ENCODE data around the gene TMEM117. TPM values are rescaled to one million over a fixed set of nuclear protein-coding genes. Genes with fewer than 3 reads are reported as not detected.
"Not testable (repeated sequence)": the region's sequence is repeated elsewhere in the genome, so short reads cannot be mapped to it uniquely, and the experiment has no call there.

TMEM117 gene
- total RNA-seq, 2 experiments from 2014 or later = 0.95 to 7.1 TPM

- DNase-seq (ENCODE audit: low spot score) = no peak
- intact Hi-C loops (cut with micrococcal nuclease; ENCODE audit: unreplicated experiment) = no loop called here
- no peaks in the 10 kb centered on the region for H3K4me1 ChIP-seq (ENCODE audit: insufficient read depth, low read length, poor library complexity, severe bottlenecking)
- no peak overlapping the region for H2AFZ ChIP-seq (ENCODE audit: low read length)
- H3K9me2 ChIP-seq (ENCODE audit: insufficient read depth, low read length) = no peaks in the 10 kb centered on the region
- H3K27ac ChIP-seq (ENCODE audit: low read depth, low read length, poor library complexity, severe bottlenecking) = no peak overlapping the region
- POLR2A ChIA-PET = no interaction called here
- no peaks in the 10 kb centered on the region for H3K79me2 ChIP-seq (ENCODE audit: insufficient read depth, low read depth, low read length)
- no TSS peak for BruUV-seq (replicated peaks)
- H3K9me3 ChIP-seq (ENCODE audit: low read length) = no peaks in the 10 kb centered on the region
- TF ChIP-seq CTCF (conservative IDR thresholded peaks at IDR 0.05; ENCODE audit: low read length) (no peak), EZH2phosphoT487 (IDR thresholded peaks at IDR 0.05; ENCODE audit: borderline replicate concordance, low read depth, low read length) (no peak)
- no peak overlapping the region for H3K4me3 ChIP-seq (ENCODE audit: low read depth, low read length, poor library complexity, severe bottlenecking)
- H3K36me3 ChIP-seq (ENCODE audit: insufficient read depth, low read length) = no peaks in the 10 kb centered on the region
- H4K20me1 ChIP-seq (ENCODE audit: insufficient read depth, low read length) = no peaks in the 10 kb centered on the region
- no peak overlapping the region for H3K4me2 ChIP-seq (ENCODE audit: low read length)
- CTCF ChIA-PET (ENCODE audit: unreplicated experiment) = no interaction called here
Measured at GRCh38 chr12:44184499-44185206, 348.8 kb downstream of the TMEM117 start.

- DNase-seq (ENCODE audit: low spot score) = no peak
- H3K9me2 ChIP-seq (ENCODE audit: insufficient read depth, low read length) = no peaks in the 10 kb centered on the region
- H2AFZ ChIP-seq (ENCODE audit: low read length) = no peak overlapping the region
- no peaks in the 10 kb centered on the region for H3K79me2 ChIP-seq (ENCODE audit: insufficient read depth, low read depth, low read length)
- no peak overlapping the region for H3K4me3 ChIP-seq (ENCODE audit: low read depth, low read length, poor library complexity, severe bottlenecking)
- H3K4me1 ChIP-seq (ENCODE audit: insufficient read depth, low read length, poor library complexity, severe bottlenecking) = no peaks in the 10 kb centered on the region
- ChIA-PET POLR2A (no interaction called here), CTCF (ENCODE audit: unreplicated experiment) (no interaction called here)
- H3K36me3 ChIP-seq (ENCODE audit: insufficient read depth, low read length) = no peaks in the 10 kb centered on the region
- TF ChIP-seq EZH2phosphoT487 (IDR thresholded peaks at IDR 0.05; ENCODE audit: borderline replicate concordance, low read depth, low read length) (no peak), CTCF (conservative IDR thresholded peaks at IDR 0.05; ENCODE audit: low read length) (no peak)
- H4K20me1 ChIP-seq (ENCODE audit: insufficient read depth, low read length) = no peaks in the 10 kb centered on the region
- H3K9me3 ChIP-seq (ENCODE audit: low read length) = no peaks in the 10 kb centered on the region
- H3K4me2 ChIP-seq (ENCODE audit: low read length) = no peak overlapping the region
- BruUV-seq (replicated peaks) = no TSS peak
- intact Hi-C loops (cut with micrococcal nuclease; ENCODE audit: unreplicated experiment) = no loop called here
- no peak overlapping the region for H3K27ac ChIP-seq (ENCODE audit: low read depth, low read length, poor library complexity, severe bottlenecking)
Measured at GRCh38 chr12:44193281-44193680, 357.4 kb downstream of the TMEM117 start.

GRCh38 chr12:44195719-44196118, 359.8 kb downstream of the TMEM117 start:
- POLR2A ChIA-PET; H3K79me2 ChIP-seq (ENCODE audit: insufficient read depth, low read depth, low read length); H3K9me3 ChIP-seq (ENCODE audit: low read length); H3K4me1 ChIP-seq (ENCODE audit: insufficient read depth, low read length, poor library complexity, severe bottlenecking); H3K36me3 ChIP-seq (ENCODE audit: insufficient read depth, low read length); H3K4me3 ChIP-seq (ENCODE audit: low read depth, low read length, poor library complexity, severe bottlenecking); intact Hi-C loops (cut with micrococcal nuclease; ENCODE audit: unreplicated experiment); H2AFZ ChIP-seq (ENCODE audit: low read length); DNase-seq (ENCODE audit: low spot score); H3K9me2 ChIP-seq (ENCODE audit: insufficient read depth, low read length); H3K27ac ChIP-seq (ENCODE audit: low read depth, low read length, poor library complexity, severe bottlenecking); H4K20me1 ChIP-seq (ENCODE audit: insufficient read depth, low read length); H3K4me2 ChIP-seq (ENCODE audit: low read length); BruUV-seq (replicated peaks); CTCF ChIA-PET (ENCODE audit: unreplicated experiment): not testable (repeated sequence)

Data from OCI-LY7 (cell line).